Peyer's patch (tissue), 4 donors: ENCODE results near the gene NOB1. TPM values are rescaled to one million over a fixed set of nuclear protein-coding genes. Genes with fewer than 3 reads are reported as not detected.
"Not testable (repeated sequence)": the region's sequence is repeated elsewhere in the genome, so short reads cannot be mapped to it uniquely, and the experiment has no call there.

Experiments used
- DNase-seq, 3 donors: peaks; one replicate each; pipeline ENCODE4 v3.0.0-alpha.2; 2017 to 2019
- H3K27ac ChIP-seq, 4 donors: fragments of 200-600 bp; sonication (generic); one replicate each; pipeline ENCODE4 v1.5.1; 2016 to 2019
- H3K27me3 ChIP-seq, 2 donors: fragments of 200-600 bp; sonication (generic); one replicate each; pipeline ENCODE4 v1.5.1; 2019
- H3K36me3 ChIP-seq, 3 donors: fragments of 200-600 bp; sonication (generic); one replicate each; pipeline ENCODE4 v1.5.1; 2016 to 2019
- H3K4me1 ChIP-seq, 4 donors: fragments of 200-600 bp; sonication (generic); one replicate each; pipeline ENCODE4 v1.5.1; 2016 to 2019
- H3K4me3 ChIP-seq, 4 donors: fragments of 200-600 bp; sonication (generic); 1 replicate in 3 of 4; 2 replicates in 1 of 4; pipeline ENCODE4 v1.5.1; 2016 to 2019; ENCODE audit warnings: mild to moderate bottlenecking in 1 of 4
- H3K9me3 ChIP-seq, 4 donors: fragments of 200-600 bp; sonication (generic); one replicate each; pipeline ENCODE4 v1.5.1; 2016 to 2019; ENCODE audit warnings: mild to moderate bottlenecking in 1 of 4
- CTCF ChIP-seq, 6 experiments: fragments of 450-650 bp in 4 of 6; fragments of 200-600 bp in 2 of 6; sonication (generic) in 1 of 6; IDR thresholded peaks; one replicate each; pipeline ENCODE4 v1.5.1; 2017 to 2019; ENCODE audit warnings: antibody characterized with exemption in 6 of 6, mild to moderate bottlenecking in 3 of 6, moderate library complexity in 1 of 6
- POLR2A ChIP-seq, 2 donors: fragments of 450-650 bp; IDR thresholded peaks; one replicate each; pipeline ENCODE4 v1.5.1; 2017; ENCODE audit warnings: antibody characterized with exemption in 2 of 2, mild to moderate bottlenecking in 2 of 2, moderate library complexity in 2 of 2
- total RNA-seq, 4 donors: library from RNA; depleted of rRNA; stranded (reverse); fragments of >200 nt; gene quantifications; one replicate each; pipeline ENCODE4 v1.1.0, GENCODE V29; 2016

Gene NOB1
- total RNA-seq, 4 donors from 2014 or later = 13.5 to 37.1 (median 27.7) TPM

GRCh38 chr16:69745232-69745612 lies 9.5 kb downstream of the NOB1 start:
- Histone ChIP-seq H3K4me1 (peaks cover 0 to 7% (median 2%) of the 10 kb centered on the region in 4 donors), H3K4me3 (no peak overlapping the region), H3K9me3 (no peaks in the 10 kb centered on the region), H3K27ac (no peak overlapping the region), H3K36me3 (peaks cover 0 to 97% (median 0%) of the 10 kb centered on the region in 3 donors), H3K27me3 (no peaks in the 10 kb centered on the region)
- no peak for DNase-seq
- TF ChIP-seq POLR2A (IDR thresholded peaks at IDR 0.05) (no peak), CTCF (IDR thresholded peaks at IDR 0.05) (no peak)

- Histone ChIP-seq H3K4me3 (no peak overlapping the region), H3K27ac (no peak overlapping the region), H3K9me3 (no peaks in the 10 kb centered on the region), H3K4me1 (peaks cover 0 to 7% (median 2%) of the 10 kb centered on the region in 4 donors), H3K36me3 (peaks cover 0 to 92% (median 0%) of the 10 kb centered on the region in 3 donors), H3K27me3 (no peaks in the 10 kb centered on the region)
- TF ChIP-seq CTCF (IDR thresholded peaks at IDR 0.05) (no peak), POLR2A (IDR thresholded peaks at IDR 0.05) (no peak)
- DNase-seq = no peak
Measured at GRCh38 chr16:69744363-69745231, 10.1 kb downstream of the NOB1 start.

- DNase-seq = peak; percentile 30 to 92 (median 91)
- H3K27me3 ChIP-seq = no peaks in the 10 kb centered on the region
- TF ChIP-seq POLR2A (IDR thresholded peaks at IDR 0.05) = no peak
- TF ChIP-seq CTCF (IDR thresholded peaks at IDR 0.05) = peak in 2 of 6 experiments; percentile 24 to 32
- no peaks in the 10 kb centered on the region for H3K9me3 ChIP-seq
- H3K27ac ChIP-seq = peak overlapping the region in 3 of 4 donors; percentile 36 to 57 (median 38)
- peak overlapping the region in 2 of 4 donors; percentile 29 to 40 for H3K4me3 ChIP-seq
- H3K36me3 ChIP-seq = peaks cover 0 to 68% (median 0%) of the 10 kb centered on the region in 3 donors
- H3K4me1 ChIP-seq = peaks cover 0 to 7% (median 2%) of the 10 kb centered on the region in 4 donors
Measured at GRCh38 chr16:69741951-69742904, 12.5 kb downstream of the NOB1 start.

- no peak for DNase-seq
- TF ChIP-seq CTCF (IDR thresholded peaks at IDR 0.05) (no peak), POLR2A (IDR thresholded peaks at IDR 0.05) (no peak)
Measured at GRCh38 chr16:69741519-69741918, 13.2 kb downstream of the NOB1 start.

GRCh38 chr16:69732101-69732500 lies 22.6 kb downstream of the NOB1 start:
- H3K4me3 ChIP-seq = no peak overlapping the region
- H3K27ac ChIP-seq = peak overlapping the region in 1 of 4 donors; percentile 57
- peak in 1 of 3 donors; percentile 54 for DNase-seq

More at GRCh38 chr16:69741519-69741918, 13.2 kb downstream of the NOB1 start:
- Histone ChIP-seq H3K27ac (peak overlapping the region in 3 of 4 donors; percentile 36 to 57 (median 38)), H3K9me3 (no peaks in the 10 kb centered on the region), H3K27me3 (no peaks in the 10 kb centered on the region), H3K4me3 (no peak overlapping the region), H3K36me3 (peaks cover 0 to 61% (median 0%) of the 10 kb centered on the region in 3 donors), H3K4me1 (peaks cover 0 to 7% (median 2%) of the 10 kb centered on the region in 4 donors)

GRCh38 chr16:69731280-69731679 lies 23.4 kb downstream of the NOB1 start:
- not testable (repeated sequence) for H3K4me3 ChIP-seq, DNase-seq, H3K36me3 ChIP-seq, H3K9me3 ChIP-seq, H3K27me3 ChIP-seq, H3K27ac ChIP-seq
- peaks cover 0 to 11% (median 2%) of the 10 kb centered on the region in 4 donors for H3K4me1 ChIP-seq

More at GRCh38 chr16:69732101-69732500, 22.6 kb downstream of the NOB1 start:
- no peaks in the 10 kb centered on the region for H3K36me3 ChIP-seq
- peaks cover 0 to 5% (median under 1%) of the 10 kb centered on the region in 4 donors for H3K4me1 ChIP-seq
- TF ChIP-seq CTCF (IDR thresholded peaks at IDR 0.05) (no peak), POLR2A (IDR thresholded peaks at IDR 0.05) (no peak)
- no peaks in the 10 kb centered on the region for H3K9me3 ChIP-seq
- H3K27me3 ChIP-seq = no peaks in the 10 kb centered on the region

- H3K9me3 ChIP-seq, H3K27me3 ChIP-seq, H3K27ac ChIP-seq, H3K36me3 ChIP-seq, DNase-seq, H3K4me3 ChIP-seq: not testable (repeated sequence)
- H3K4me1 ChIP-seq = peaks cover 0 to 18% (median 2%) of the 10 kb centered on the region in 4 donors
Measured at GRCh38 chr16:69729030-69729429, 25.7 kb downstream of the NOB1 start.
